Middle frontal gyrus (tissue), 1 donor: ENCODE data around the gene FGD5.

Experiments used
- DNase-seq: peaks from one replicate; pipeline ENCODE4 v3.0.0-alpha.2; 2015; ENCODE audit warnings: low spot score; ENCODE audit errors: extremely low spot score

The FGD5 gene

DNA sequence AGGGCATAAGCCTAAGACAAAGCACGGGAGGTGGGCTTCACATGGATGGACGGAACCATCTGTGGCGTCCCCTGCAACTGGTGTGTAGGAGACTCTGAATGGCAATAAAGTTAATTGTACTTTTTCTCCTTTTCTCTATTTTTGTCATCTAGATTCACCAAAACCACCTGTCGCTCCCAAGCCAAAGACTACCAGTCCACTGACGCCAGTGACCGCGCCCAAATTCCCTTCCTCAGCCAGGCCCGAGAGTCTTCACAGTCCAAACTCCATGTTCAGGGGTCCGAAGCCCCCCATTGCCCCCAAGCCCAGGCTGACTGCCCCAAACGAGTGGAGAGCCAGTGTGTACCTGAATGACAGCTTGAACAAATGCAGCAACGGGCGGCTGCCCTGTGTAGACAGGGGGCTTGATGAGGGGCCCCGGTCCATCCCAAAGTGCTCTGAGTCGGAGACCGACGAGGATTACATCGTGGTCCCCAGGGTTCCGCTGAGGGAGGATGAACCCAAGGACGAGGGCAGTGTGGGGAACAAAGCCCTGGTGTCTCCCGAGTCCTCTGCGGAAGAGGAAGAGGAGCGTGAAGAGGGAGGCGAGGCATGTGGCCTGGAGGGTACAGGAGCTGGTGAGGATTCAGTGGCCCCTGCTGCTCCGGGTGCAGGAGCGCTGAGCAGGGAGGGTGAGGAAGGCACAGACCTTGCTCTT lies at the start of gene FGD5:
Gene FGD5 (plus strand): TSS at position 159 of the 697 bp plus-strand sequence. CDS start 110 bp downstream, at position 269.
- no peak for DNase-seq

DNA sequence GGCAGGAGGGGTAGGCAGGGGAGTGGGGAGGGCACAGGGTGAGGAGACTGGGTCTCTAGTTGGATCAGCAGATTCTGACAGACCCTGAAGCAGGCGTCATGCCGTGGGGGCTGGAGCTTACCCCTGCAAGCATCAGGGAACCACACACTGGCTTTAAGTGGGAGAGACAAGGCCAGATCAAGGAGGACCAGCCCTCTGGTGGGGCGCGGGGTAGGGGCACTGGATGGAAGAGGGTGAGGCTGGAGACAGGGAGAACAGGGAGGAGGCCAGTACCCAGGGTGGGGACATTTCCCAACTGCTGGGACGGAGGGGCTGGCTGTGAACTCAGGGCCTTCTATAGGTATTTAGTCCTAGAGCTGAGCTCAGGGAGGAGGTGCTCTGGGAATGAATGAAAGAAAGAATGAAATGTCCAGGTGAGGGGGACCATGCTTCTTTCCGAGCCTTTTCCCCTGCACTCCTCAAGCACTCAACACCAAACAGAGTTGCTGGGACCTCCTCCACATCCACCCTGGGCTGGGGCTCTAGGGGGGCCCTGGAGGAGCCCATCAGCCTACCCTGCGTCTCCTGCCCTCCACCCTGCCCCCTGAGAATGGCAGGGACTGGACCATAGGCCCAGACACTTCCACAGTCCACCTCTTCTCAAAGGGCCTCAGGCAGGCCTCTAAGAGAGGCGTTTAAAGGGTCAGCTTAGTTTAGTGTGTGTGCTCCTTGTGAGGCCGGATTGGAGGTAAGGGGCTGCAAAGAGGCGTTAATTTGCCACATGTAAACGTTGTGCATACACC lies 49.0 kb upstream of the FGD5 start:
- no peak for DNase-seq

DNA sequence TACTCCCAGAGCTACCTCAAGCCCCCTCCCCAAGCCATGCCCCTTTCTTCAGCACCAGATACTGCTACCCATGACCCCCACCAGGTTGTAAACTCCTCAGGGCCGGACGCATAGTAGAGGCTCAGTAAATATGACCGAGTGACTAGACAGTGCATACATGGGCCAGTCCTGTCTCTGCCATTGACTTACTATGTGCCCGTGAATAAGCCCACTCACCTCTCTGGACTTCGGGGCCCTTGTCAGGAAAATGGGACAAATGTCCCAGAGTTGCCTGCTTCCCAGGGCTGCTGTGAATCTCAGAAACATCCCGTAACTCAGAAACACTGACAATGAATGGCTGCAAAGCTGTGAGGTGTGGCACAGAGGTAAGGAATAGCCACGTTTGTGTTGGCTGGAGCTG lies 48.2 kb upstream of the FGD5 start:
- DNase-seq = no peak

- no peak for DNase-seq
These were observed 46.9 kb upstream of the FGD5 start for GRCh38 chr3:14771593-14772497.

DNA sequence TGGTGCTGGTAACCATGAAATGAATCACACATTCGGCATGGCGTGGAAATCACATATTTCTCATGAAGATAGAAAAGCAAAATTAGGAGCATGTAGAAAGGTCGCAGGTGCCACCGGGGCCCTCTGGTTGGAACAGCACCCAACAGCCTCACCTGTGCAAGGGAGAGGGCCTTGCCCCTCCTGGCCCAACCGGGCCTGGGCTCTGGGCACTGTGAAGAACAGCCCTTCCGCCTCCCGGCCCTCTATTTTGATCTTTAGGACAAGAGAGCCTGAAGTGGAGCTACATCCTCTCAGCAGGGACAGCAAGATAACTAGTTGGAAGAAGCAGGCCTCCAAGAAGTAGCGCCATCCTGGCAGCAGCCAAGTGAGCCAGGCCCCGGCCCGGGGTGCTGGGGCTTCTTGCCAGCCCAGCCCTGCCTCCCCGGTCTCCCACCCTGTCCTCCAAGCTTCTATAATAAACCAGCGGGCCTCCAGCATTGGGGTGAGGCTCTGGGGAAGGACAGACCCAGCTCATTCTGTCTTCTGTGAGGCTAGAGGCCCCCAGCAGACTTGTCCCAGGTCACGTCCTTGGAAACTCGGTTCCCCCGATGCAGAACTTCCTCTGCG lies 46.1 kb upstream of the FGD5 start:
- no peak for DNase-seq

- DNase-seq = no peak
These were observed 45.5 kb upstream of the FGD5 start for GRCh38 chr3:14773281-14773680.

DNA sequence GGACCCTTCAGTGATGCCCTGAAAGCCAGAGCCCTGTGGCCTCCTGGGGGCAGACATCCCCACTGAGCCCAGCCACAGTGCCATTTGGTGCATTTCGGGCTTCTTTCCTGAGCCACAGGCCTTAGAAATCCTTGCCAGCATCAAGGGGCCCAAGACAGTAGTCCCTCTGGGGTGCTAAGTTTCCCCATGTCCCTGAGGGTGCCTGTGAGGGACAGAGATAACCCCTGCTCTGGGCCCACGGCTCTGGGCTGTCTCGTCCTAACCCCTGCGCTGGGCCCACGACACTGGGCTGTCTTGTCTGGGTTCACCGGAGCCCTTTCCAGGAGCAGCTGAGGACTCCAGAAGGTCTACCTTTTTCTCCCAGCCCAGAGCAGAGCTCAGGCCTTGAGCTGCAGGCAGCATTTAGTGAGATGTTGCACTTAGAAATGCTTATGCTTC lies 45.1 kb upstream of the FGD5 start:
- no peak for DNase-seq

DNA sequence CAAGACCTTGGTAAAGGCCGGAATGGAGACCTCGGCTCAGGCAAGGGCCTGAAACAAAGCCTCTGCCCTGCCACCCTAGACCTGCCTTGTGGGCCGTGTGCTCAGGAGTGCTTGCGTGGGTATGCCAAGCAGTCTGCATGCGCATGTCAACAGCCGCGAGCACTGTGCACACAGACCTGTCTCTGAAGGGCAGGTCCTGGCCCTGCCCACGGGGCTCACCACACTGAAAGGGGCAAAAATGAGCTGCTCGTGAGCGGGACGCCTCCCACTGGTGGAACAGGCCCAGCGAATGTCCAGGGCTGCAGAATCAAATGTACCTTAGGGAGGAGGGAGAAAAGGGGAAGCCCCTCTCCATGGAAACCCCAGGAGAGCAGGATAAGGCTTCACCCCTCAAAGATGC lies 44.3 kb upstream of the FGD5 start:
- DNase-seq = no peak

DNA sequence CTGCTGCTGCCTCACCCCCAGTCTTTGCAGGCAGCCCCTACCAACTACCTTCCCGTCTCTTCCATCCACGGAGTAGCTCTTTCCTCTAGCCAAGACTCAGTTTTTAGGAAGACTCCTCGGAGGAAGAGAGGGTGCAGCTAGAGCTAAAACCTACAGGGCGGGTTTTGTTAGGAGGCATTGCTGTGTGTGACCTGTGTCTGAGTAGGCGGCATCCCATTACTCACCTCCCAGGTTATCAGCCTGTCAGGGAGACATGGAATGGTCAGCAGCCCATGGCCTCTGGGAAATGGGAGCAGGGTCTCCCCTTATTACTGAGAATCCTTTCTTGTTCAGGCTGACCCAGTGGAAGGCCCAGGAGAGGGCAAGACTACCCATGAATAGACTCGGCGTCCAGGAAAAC lies 43.8 kb upstream of the FGD5 start:
- DNase-seq = no peak

GRCh38 chr3:14775563-14775962 lies 43.2 kb upstream of the FGD5 start:
- DNase-seq = no peak

DNA sequence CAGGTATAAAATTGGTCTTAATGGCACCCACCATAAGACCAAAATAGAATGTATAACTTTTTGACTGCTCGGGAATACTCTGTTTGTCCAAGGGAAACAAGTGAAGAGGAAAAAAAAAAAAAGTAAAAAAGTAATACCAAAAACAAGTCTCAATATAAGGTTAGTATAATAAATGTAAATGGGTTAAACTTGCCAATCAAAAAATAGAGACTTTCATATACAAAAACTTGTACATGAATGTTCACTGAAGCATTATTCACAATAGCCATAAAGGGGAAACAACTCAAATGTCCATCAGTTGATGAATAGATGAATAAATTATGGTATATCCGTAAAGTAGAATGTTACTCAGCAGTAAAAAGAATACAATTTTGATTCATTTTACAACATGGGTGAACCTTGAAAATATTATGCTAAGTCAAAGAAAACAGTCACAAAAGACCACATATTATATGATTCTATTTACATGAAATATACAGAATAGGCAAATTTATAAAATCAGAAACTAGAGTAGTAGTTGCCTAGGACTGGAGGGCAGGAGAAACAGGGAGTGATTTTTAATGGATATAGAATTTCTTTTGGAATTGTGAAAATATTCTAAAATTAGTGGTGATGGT lies 39.6 kb upstream of the FGD5 start:
- DNase-seq = no peak

DNA sequence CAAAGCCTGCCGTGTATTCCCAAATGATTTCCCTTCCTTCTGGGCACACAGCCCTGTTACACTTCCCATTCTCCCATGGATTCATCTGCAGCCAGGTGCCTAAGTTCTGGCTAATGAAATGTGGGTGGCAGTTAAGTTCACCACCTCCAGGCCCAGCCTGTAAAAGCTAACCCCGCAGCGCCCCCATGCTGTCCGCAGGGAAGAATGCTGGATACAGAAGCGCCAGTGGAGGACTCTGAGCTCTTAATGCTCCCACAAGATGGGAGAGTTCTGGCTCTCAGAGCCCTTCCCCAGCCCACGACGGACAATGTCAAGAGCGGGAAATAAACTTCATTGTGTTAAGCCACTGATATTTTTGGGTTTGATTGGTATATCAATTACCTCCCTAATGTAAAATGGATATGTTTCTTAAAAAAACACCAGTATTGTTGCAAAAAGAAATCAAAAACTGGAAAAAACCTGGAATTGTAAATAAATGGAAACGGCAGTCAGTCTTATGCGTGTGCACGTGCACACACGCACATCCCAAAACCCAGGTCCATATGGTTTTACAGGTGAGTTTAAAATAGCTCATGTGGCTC lies 37.7 kb upstream of the FGD5 start:
- DNase-seq = no peak

DNA sequence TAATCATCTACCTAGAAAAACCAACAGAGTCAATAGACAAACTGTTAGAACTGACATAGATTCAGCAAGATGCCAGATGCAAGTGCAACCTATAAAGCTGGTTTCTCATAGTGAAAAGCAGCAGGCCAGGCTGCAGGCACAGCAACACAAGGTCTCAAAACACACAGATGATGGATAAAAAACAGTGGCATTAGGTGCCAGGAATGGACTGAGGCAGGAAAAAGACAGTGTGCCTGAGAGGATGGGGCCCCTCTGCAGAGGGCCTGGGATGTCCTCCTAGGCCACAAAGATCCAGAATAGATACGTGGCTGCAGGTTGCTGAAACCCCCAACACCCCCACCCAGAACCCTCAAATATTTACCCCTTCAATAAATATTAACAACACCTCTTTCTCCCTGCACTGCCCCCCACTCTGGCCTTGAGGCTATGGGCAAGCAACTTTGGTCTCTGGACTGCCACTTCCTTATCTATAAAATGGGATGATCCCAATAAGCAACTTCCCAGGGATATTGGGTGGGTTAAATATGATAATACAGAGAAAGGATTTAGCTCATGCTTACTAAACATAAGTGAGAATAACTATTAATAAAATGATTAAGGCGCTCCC lies 35.2 kb upstream of the FGD5 start:
- DNase-seq = no peak

DNA sequence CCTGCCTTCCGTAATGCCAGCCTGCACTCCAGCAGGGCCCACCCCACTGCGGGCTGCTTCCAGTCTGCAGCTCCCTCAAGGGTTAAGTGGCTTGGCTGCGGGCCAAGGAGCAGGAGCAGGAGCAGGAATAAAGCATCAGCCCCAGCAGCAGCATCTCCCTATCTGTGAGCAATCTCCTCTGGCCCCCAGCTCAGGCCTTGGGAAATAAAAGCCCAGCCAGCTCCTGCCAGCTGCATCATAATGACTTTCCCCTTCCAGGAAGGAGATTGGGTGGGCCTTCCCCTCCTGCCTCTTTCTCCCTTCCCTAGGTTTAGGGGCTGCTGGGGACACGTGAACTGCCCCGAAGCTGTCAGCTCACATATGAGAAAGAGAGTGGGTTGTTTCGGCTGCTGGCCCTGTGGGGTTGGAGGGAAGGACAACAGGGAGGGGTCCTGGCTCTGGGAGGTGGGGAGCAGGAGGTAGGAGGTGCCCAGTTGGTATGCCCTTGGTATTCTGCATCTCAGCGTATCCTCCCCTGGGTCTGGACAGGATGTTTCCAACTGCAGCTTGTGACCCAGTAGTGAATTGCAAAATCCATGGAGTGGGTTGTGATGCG lies 34.6 kb upstream of the FGD5 start:
- DNase-seq = no peak

DNA sequence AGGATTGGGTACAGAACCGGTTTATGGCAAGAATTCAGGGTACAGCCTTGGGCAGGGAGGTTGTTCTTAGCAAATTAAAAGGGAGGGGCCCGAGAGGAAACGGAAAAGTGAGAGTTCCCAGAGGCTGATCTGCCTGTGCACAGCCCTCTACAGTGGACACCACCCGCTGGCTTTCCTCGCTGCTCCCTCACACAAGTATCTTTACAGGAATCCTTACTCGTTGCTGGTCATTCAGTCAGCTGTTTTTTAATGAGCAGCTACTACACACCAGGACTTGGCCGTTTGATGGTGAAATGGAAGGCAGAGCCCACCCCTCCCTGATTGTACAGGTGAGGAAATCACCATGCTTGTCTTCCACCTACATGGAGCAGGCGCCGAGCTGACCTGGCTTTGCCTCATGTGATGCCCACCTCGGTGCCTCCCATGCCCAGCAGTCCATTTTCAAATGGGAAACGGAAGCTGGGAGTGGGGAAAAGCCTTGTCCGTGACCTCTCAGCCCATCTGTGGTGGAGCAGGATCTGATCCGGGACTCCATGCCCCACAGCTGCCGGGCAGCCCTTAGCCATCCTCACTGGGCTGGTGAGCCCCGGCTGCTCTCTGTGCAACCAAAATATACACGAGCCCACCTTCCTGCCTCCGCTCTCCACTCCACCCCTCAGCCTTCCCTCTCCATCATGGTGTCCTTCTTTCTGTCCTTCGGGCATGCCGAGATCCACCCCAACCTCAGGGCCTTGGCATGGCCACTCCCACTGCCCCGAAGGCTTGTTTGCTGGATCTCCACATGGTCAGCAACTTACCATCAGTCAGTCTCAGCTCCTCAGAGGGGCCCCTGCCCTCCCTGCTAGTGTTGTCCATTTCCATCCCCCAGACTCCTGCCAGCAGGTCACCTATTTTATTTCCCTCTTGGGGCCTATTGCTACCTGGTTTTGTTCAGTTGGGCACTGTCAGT lies 33.3 kb upstream of the FGD5 start:
- no peak for DNase-seq

- DNase-seq = no peak
These were observed 32.4 kb upstream of the FGD5 start for GRCh38 chr3:14786369-14786768.

DNA sequence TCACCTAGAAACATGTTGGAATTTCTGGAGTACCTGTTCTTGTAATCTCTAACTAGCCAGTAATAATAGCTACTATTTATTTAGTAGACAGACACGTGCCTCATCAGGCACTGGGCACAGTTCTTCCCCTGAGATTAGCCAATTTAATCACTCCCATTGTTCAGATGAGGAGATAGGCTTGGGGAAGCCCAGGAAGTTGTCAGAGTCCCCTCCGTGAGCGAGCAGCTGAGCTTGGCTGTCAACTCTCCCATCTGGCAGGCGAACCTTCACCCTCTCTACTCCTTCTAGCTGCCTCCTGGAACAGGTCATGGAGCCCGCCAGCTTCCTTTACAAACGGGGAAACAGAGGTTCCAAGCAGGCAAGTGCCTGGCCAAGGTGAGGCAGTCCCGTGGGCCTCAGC lies 31.1 kb upstream of the FGD5 start:
- DNase-seq = no peak

- DNase-seq = no peak
These were observed 30.1 kb upstream of the FGD5 start for GRCh38 chr3:14788644-14789043.

DNA sequence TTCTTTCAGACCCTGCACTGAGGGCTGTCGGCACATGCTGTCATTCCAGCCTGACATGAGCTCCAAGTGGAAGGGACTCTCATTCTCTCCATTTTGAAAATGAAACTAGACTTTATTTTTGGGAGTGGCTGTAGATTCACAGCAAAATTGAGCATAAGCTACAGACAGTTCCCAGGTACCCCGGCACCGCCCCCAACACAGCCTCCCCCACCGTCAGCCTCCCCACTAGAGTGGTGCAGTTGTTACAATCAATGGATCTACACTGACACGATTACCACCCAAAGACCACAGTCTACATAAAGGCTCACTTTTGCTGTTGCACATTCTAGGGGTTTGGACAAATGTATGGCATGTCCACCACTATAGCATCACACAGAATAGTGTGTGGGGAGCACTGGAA lies 29.5 kb upstream of the FGD5 start:
- no peak for DNase-seq
